Upper lobe of left lung (tissue), 6 donors: Measurements from ENCODE around the gene MMP3. TPM values are rescaled to one million over a fixed set of nuclear protein-coding genes. Genes with fewer than 3 reads are reported as not detected.

Source experiments
- ATAC-seq, 2 donors: fragments of 200-7000 bp; cut with Tn5 transposase; one replicate each; pipeline ENCODE4 v1.9.1; 2022; ENCODE audit warnings: mild to moderate bottlenecking in 2 of 2, moderate library complexity in 2 of 2; ENCODE audit not compliant: low FRiP score in 2 of 2
- DNase-seq, 2 donors: peaks; one replicate each; pipeline ENCODE4 v3.0.0-alpha.2; 2019 to 2020
- H3K27ac ChIP-seq, 4 donors: fragments of 200-600 bp; sonication (generic); one replicate each; pipeline ENCODE4 v1.5.1; 2016 to 2019
- H3K27me3 ChIP-seq, 4 donors: fragments of 200-600 bp; sonication (generic); one replicate each; pipeline ENCODE4 v1.5.1; 2017 to 2019
- H3K36me3 ChIP-seq, 4 donors: fragments of 200-600 bp; sonication (generic); one replicate each; pipeline ENCODE4 v1.5.1; 2016 to 2019
- H3K4me1 ChIP-seq, 4 donors: fragments of 200-600 bp; sonication (generic); one replicate each; pipeline ENCODE4 v1.5.1; 2018 to 2019
- H3K4me3 ChIP-seq, 4 donors: fragments of 200-600 bp; sonication (generic); one replicate each; pipeline ENCODE4 v1.5.1; 2017 to 2019; ENCODE audit warnings: mild to moderate bottlenecking in 2 of 4, moderate library complexity in 1 of 4
- H3K9me3 ChIP-seq, 4 donors: fragments of 200-600 bp; sonication (generic); one replicate each; pipeline ENCODE4 v1.5.1; 2018 to 2019
- EP300 ChIP-seq, 4 donors: sonication (generic); formaldehyde crosslinking; IDR thresholded peaks; one replicate each; pipeline ENCODE4 v1.5.1; 2017; ENCODE audit warnings: antibody characterized with exemption in 4 of 4, control low read depth in 2 of 4
- POLR2A ChIP-seq, 4 donors: fragments of 450-650 bp; IDR thresholded peaks; one replicate each; pipeline ENCODE4 v1.5.1; 2016 to 2017; ENCODE audit warnings: antibody characterized with exemption in 4 of 4, mild to moderate bottlenecking in 2 of 4
- POLR2AphosphoS5 ChIP-seq, 2 donors: sonication (generic); formaldehyde crosslinking; IDR thresholded peaks; one replicate each; pipeline ENCODE4 v1.5.1; 2017; ENCODE audit warnings: antibody characterized with exemption in 2 of 2
- WGBS, 2 donors: methylation state at CpG; one replicate each; pipeline ENCODE4 v1.1.5; 2017 to 2018; 5-methylcytosine and 5-hydroxymethylcytosine counted together
- total RNA-seq, 6 donors: library from RNA; depleted of rRNA in 4 of 6; stranded (reverse); fragments of >200 nt in 4 of 6; gene quantifications; one replicate each; pipeline versions ENCODE4 v1.1.0 to v1.2.1, GENCODE V29; 2016 to 2021
- TF ChIP-seq, protein P1 (sequence below), 6 experiments: fragments of 450-650 bp in 4 of 6; fragments of 200-600 bp in 2 of 6; sonication (generic) in 2 of 6; IDR thresholded peaks; one replicate each; pipeline ENCODE4 v1.5.1; 2016 to 2019; ENCODE audit warnings: antibody characterized with exemption in 6 of 6
- donor health status: DM: no; HTN: no; CAD: no; lungs with moderate emphysema.
- donor health status: DM: no; HTN: yes; CAD: no; lungs with severe emphysema.

MMP3 gene
- total RNA-seq, 6 donors from 2014 or later = 0.47 to 1.8 TPM; not detected in 4

DNA sequence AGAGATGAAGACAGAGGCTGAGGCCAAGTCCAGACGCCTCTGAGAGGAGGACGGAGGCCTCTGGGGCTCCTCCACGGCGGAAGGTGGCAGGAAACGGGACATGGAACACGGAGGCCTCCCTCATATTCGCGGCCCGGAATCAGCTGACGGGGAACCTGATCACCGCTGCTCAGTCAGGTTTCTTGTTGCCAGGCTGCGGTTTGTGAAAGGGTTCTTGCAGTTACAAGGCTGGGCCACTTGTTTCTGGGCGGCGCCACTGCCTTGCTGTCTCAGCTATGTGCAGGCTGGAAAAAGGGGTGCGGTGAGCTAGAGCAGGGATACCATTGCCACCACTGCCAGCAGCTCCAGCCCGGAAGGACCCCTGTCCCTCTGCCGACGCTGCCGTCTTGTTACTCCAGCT is 35.5 kb downstream of the MMP3 start:
- DNase-seq (peak; percentile 15 to 51), ATAC-seq (peak in 1 of 2 donors; percentile 57)
- Histone ChIP-seq H3K27me3 (no peaks in the 10 kb centered on the region), H3K27ac (no peak overlapping the region), H3K4me1 (no peaks in the 10 kb centered on the region), H3K4me3 (no peak overlapping the region), H3K36me3 (no peaks in the 10 kb centered on the region), H3K9me3 (no peaks in the 10 kb centered on the region)
- 58 to 70% methylated on average over 19 of the region's 19 CpGs for WGBS, 2 donors
- no peak for TF ChIP-seq POLR2AphosphoS5 (IDR thresholded peaks at IDR 0.05)
- TF ChIP-seq, protein P1, sequence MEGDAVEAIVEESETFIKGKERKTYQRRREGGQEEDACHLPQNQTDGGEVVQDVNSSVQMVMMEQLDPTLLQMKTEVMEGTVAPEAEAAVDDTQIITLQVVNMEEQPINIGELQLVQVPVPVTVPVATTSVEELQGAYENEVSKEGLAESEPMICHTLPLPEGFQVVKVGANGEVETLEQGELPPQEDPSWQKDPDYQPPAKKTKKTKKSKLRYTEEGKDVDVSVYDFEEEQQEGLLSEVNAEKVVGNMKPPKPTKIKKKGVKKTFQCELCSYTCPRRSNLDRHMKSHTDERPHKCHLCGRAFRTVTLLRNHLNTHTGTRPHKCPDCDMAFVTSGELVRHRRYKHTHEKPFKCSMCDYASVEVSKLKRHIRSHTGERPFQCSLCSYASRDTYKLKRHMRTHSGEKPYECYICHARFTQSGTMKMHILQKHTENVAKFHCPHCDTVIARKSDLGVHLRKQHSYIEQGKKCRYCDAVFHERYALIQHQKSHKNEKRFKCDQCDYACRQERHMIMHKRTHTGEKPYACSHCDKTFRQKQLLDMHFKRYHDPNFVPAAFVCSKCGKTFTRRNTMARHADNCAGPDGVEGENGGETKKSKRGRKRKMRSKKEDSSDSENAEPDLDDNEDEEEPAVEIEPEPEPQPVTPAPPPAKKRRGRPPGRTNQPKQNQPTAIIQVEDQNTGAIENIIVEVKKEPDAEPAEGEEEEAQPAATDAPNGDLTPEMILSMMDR (IDR thresholded peaks at IDR 0.05) = peak in 2 of 6 experiments; percentile 15 to 28

DNA sequence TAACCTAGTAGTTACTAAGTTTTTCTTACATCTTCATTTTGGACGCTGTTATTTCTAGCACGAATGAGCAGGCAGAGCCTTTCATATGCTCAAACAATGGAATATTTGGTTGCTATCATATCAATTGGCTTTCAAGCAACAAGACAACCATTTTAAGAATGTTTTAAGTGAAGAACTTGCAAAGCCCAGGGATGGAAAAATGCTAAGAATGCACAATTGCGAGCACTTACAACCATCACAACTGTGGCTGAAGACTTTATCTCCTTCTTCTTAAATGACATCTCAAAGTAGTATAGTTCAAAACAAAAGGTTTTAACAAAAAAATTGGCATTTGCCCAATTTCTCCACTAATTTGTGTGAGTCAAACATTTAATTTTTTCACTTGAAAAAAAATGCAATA is 37.1 kb downstream of the MMP3 start:
- Histone ChIP-seq H3K36me3 (no peaks in the 10 kb centered on the region), H3K27ac (no peak overlapping the region), H3K9me3 (no peaks in the 10 kb centered on the region), H3K4me3 (no peak overlapping the region), H3K4me1 (peaks cover 0 to 2% (median 0%) of the 10 kb centered on the region in 4 donors), H3K27me3 (no peaks in the 10 kb centered on the region)
- DNase-seq (no peak), ATAC-seq (no peak)
- 62 to 72% methylated on average over 3 of the region's 3 CpGs for WGBS, 2 donors
- TF ChIP-seq, protein P1 (IDR thresholded peaks at IDR 0.05) = no peak
- no peak for TF ChIP-seq EP300 (IDR thresholded peaks at IDR 0.05)
- TF ChIP-seq POLR2AphosphoS5 (IDR thresholded peaks at IDR 0.05) = no peak
- TF ChIP-seq POLR2A (IDR thresholded peaks at IDR 0.05) = no peak

DNA sequence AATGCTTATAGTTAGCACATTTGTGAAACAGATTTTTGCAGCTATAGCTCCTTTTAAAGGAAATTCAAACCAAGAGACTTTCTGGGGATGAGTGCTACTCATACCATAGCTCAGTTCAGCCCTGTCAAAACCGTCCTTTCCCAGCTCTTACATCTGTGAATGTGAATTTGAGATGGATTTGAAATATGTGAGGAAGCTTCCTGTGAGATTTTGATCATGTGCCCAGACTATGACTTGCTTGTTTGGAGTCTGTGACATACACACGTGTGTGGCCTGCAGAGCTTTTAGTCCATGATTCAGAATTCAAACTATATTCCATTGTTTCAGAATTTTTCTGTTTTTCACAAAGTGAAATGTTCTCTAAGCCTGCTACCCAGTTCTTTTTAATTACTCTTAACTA is 41.1 kb downstream of the MMP3 start:
- 15 to 17% methylated on average over 2 of the region's 2 CpGs for WGBS, 2 donors
- Histone ChIP-seq H3K27me3 (no peaks in the 10 kb centered on the region), H3K4me3 (no peak overlapping the region), H3K27ac (no peak overlapping the region), H3K36me3 (no peaks in the 10 kb centered on the region), H3K4me1 (peaks cover 0 to 2% (median 0%) of the 10 kb centered on the region in 4 donors), H3K9me3 (no peaks in the 10 kb centered on the region)
- ATAC-seq (no peak), DNase-seq (no peak)
- TF ChIP-seq, protein P1 (IDR thresholded peaks at IDR 0.05) = no peak
- TF ChIP-seq EP300 (IDR thresholded peaks at IDR 0.05) (no peak), POLR2A (IDR thresholded peaks at IDR 0.05) (no peak), POLR2AphosphoS5 (IDR thresholded peaks at IDR 0.05) (no peak)

DNA sequence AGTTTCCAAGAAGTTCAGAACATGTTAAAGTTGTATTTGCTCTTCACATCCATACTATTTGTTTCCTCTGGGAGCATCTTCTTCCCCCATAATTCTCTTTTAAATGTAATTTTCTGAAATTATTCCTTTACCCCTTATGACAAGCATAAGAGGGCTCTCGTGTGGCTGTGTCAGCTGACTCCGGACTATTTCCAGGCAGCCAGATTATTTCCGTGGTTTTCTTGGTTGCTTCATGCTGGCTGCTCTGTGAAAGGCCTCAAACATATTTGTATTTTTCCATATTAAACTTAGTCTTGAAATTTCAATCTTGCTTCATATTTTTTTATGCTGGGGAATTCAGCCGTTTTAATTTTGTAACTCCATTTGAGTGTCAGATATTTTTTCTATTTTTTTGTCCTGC is 42.6 kb downstream of the MMP3 start:
- no peak overlapping the region for H3K4me3 ChIP-seq
- H3K36me3 ChIP-seq = no peaks in the 10 kb centered on the region
- WGBS, 2 donors = 71 to 72% methylated on average over 4 of the region's 4 CpGs
- ATAC-seq = no peak
- H3K9me3 ChIP-seq = no peaks in the 10 kb centered on the region
- no peak for DNase-seq
- H3K27me3 ChIP-seq = no peaks in the 10 kb centered on the region
- no peak overlapping the region for H3K27ac ChIP-seq
- TF ChIP-seq POLR2AphosphoS5 (IDR thresholded peaks at IDR 0.05) (no peak), EP300 (IDR thresholded peaks at IDR 0.05) (no peak)
- H3K4me1 ChIP-seq = peaks cover 0 to 2% (median 0%) of the 10 kb centered on the region in 4 donors

DNA sequence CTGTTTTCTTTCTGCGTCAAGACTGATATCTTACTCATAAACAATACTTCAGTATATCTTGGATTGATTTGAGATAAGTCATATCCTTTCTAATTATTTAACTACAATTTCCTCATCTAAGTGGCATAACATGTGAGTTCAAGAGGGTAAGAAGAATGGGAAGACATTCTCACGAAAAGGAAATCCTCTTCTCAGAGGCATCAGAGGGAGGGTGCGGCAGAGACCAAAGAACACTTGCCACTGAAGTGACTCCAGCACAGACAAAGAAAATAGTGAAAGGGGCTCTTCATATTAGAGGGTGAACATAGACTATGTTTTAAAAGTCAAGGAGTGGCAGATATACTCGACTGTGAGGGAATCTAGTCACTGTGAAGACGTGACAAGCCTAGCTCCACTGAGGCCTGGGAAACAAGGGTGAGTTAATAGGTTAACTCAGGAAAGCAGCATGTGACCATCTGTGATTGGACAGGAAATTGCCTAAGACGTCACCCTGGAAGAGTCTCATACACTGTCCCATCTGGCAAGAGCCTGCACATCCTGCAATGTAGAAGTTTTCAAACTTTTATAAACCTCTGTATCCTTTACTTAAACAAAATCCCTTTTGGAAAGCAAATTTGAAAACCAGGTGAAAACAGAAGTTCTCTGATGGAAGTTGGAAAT is 43.6 kb downstream of the MMP3 start:
- peak overlapping the region in 1 of 4 donors; percentile 4 for H3K27ac ChIP-seq
- TF ChIP-seq EP300 (IDR thresholded peaks at IDR 0.05) = no peak
- peak in 1 of 2 donors; percentile 15 for TF ChIP-seq POLR2AphosphoS5 (IDR thresholded peaks at IDR 0.05)
- TF ChIP-seq, protein P1 (IDR thresholded peaks at IDR 0.05) = no peak
- no peak for TF ChIP-seq POLR2A (IDR thresholded peaks at IDR 0.05)
- no peaks in the 10 kb centered on the region for H3K36me3 ChIP-seq
- H3K9me3 ChIP-seq = no peaks in the 10 kb centered on the region
- no peak for ATAC-seq
- 51 to 53% methylated on average over 6 of the region's 6 CpGs for WGBS, 2 donors
- DNase-seq = no peak
- H3K4me1 ChIP-seq = peaks cover 0 to 2% (median 0%) of the 10 kb centered on the region in 4 donors
- H3K4me3 ChIP-seq = no peak overlapping the region
- H3K27me3 ChIP-seq = no peaks in the 10 kb centered on the region
